GM18907 (cell line): ENCODE results near the gene CLASRP.

Experiments used
- ATAC-seq: cut with Tn5 transposase; IDR thresholded peaks from one replicate; pipeline ENCODE4 v1.9.1; 2021; ENCODE audit warnings: mild to moderate bottlenecking, moderate library complexity; ENCODE audit not compliant: unreplicated experiment

CLASRP gene

GRCh38 chr19:45058622-45059159 lies 19.8 kb downstream of the CLASRP start:
- no peak for ATAC-seq

- ATAC-seq, result peak; percentile 48
Observed at GRCh38 chr19:45059258-45059965, 20.6 kb downstream of the CLASRP start.

GRCh38 chr19:45061965-45062364 lies 23.1 kb downstream of the CLASRP start:
- ATAC-seq, result no peak

GRCh38 chr19:45063851-45064801 lies 25.3 kb downstream of the CLASRP start:
- no peak for ATAC-seq

- ATAC-seq, result no peak
Observed at GRCh38 chr19:45066921-45067661, 28.2 kb downstream of the CLASRP start.

- ATAC-seq, result no peak
Observed at GRCh38 chr19:45068041-45068440, 29.2 kb downstream of the CLASRP start.

- no peak for ATAC-seq
Observed at GRCh38 chr19:45069056-45069455, 30.2 kb downstream of the CLASRP start.

- no peak for ATAC-seq
Observed at GRCh38 chr19:45070214-45070613, 31.4 kb downstream of the CLASRP start.

- ATAC-seq, result no peak
Observed at GRCh38 chr19:45070861-45071544, 32.2 kb downstream of the CLASRP start.

GRCh38 chr19:45071545-45071938 lies 32.7 kb downstream of the CLASRP start:
- ATAC-seq, result no peak

GRCh38 chr19:45071969-45072790 lies 33.3 kb downstream of the CLASRP start:
- ATAC-seq, result no peak

- no peak for ATAC-seq
Observed at GRCh38 chr19:45074744-45075300, 36.0 kb downstream of the CLASRP start.

- ATAC-seq, result peak; percentile 58
Observed at GRCh38 chr19:45075301-45076028, 36.6 kb downstream of the CLASRP start.

- peak; percentile 48 for ATAC-seq
Observed at GRCh38 chr19:45076029-45076850, 37.4 kb downstream of the CLASRP start, which contains the start of gene ZNF296. ZNF296 (minus strand) TSS chr19:45076478; CDS start chr19:45076373, 105 bp downstream.

GRCh38 chr19:45076851-45077730 lies 38.2 kb downstream of the CLASRP start:
- no peak for ATAC-seq

- ATAC-seq, result peak; percentile 2
Observed at GRCh38 chr19:45078390-45079062, 39.7 kb downstream of the CLASRP start.
